HEK293T (cell line): ENCODE measurements around the gene CPVL.

Source experiments
- FOXM1 ChIP-seq: fragments of 450-650 bp; IDR thresholded peaks from 2 replicates; pipeline ENCODE4 v1.6.1; 2017; ENCODE audit warnings: mild to moderate bottlenecking, borderline replicate concordance
- HDGF ChIP-seq: fragments of 450-650 bp; IDR thresholded peaks from 2 replicates; pipeline ENCODE4 v1.6.1; 2017; ENCODE audit warnings: antibody characterized with exemption, borderline replicate concordance
- LEF1 ChIP-seq: fragments of 450-650 bp; IDR thresholded peaks from 2 replicates; pipeline ENCODE4 v1.6.1; 2017; ENCODE audit warnings: mild to moderate bottlenecking, borderline replicate concordance

DNA sequence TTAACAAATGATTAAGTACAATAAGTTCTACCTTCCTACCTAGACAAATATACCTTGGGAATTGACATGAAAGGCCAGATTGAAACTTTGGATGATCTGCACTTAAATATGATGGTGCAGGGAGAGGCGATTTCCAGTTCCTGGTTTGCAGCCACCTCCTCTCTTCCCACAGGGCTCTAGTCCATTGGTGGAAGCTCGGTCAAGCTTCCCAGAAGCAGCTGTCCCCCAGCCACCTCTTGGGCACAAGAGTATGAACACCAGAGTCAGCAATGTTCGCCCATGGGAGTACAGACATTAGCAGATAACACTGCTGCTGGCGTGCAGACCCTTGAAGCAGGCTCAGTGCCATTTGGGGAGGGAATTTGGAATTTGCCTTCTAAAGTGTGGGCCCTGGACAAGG, 1.5 kb upstream of the CPVL start:
- TF ChIP-seq LEF1 (no peak), FOXM1 (no peak), HDGF (no peak)
